ENCODE data around the gene MUC22. TPM values are rescaled to one million over a fixed set of nuclear protein-coding genes. Genes with fewer than 3 reads are reported as not detected.
A peak's percentile ranks its signal among the peaks of the same experiment; 100 is the strongest.

Gene MUC22
- total RNA-seq, 1 donor from 2014 or later = 0.05 TPM

- Histone ChIP-seq H3K4me3 (ENCODE audit: insufficient read depth, low read depth, low read length) (no peak overlapping the region), H3K79me2 (ENCODE audit: insufficient read depth, low read length) (no peaks in the 10 kb centered on the region), H3K27ac (ENCODE audit: low read depth, low read length) (no peak overlapping the region), H4K20me1 (ENCODE audit: insufficient read depth, low read length) (no peaks in the 10 kb centered on the region), H3K9ac (ENCODE audit: low read length) (no peak overlapping the region), H3K4me2 (ENCODE audit: low read length) (no peak overlapping the region), H3K36me3 (ENCODE audit: insufficient read depth, low read length) (no peaks in the 10 kb centered on the region), H3K9me3 (ENCODE audit: insufficient read depth, low read depth, low read length) (no peaks in the 10 kb centered on the region), H3K27me3 (ENCODE audit: insufficient read depth, low read length) (no peaks in the 10 kb centered on the region), H3K4me1 (ENCODE audit: insufficient read depth, low read length) (peaks cover 17% of the 10 kb centered on the region), H2AFZ (ENCODE audit: low read depth, low read length) (no peak overlapping the region)
- FAIRE-seq = no peak
- DNase-seq (ENCODE audit: low read depth) = peak; percentile 51
- TF ChIP-seq EZH2 (IDR thresholded peaks at IDR 0.05; ENCODE audit: insufficient read depth, low read length) = no peak
- TF ChIP-seq CTCF (IDR thresholded peaks at IDR 0.05; ENCODE audit: insufficient read depth, low read depth, low read length) = no peak
- H3K4me1 Mint-ChIP-seq (ENCODE audit: low read depth, unreplicated experiment) = peaks cover 10% of the 10 kb centered on the region
- no peak overlapping the region for H3K4me3 Mint-ChIP-seq (ENCODE audit: unreplicated experiment)
- no peaks in the 10 kb centered on the region for H3K9me3 Mint-ChIP-seq (ENCODE audit: unreplicated experiment)
- no peak overlapping the region for H3K27ac Mint-ChIP-seq (ENCODE audit: unreplicated experiment)
- no peaks in the 10 kb centered on the region for H3K27me3 Mint-ChIP-seq (ENCODE audit: low read depth, unreplicated experiment)
- no peaks in the 10 kb centered on the region for H3K36me3 Mint-ChIP-seq (ENCODE audit: low read depth, unreplicated experiment)
Observed at GRCh38 chr6:31075528-31075927, 65.3 kb downstream of the MUC22 start.

DNA sequence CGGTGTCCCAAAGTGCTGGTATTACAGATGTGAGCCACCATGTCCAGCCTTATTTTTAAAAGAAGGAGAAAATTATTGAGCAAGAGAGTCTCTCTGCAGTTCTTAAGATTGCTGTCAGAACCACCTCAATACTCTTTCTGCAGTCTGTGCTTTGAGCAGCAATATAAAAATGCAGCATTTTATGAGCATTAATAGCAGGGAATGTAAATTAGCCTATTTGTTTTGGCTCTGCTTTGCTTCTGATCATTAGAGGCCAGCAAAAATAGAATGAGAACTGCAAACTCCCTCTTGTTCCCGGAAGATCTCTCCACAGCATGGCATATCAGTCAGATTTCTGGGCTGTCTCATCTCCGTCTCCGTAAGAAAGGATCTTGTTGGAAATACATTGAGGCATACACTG, 66.3 kb downstream of the MUC22 start:
- no peaks in the 10 kb centered on the region for H3K36me3 Mint-ChIP-seq (ENCODE audit: low read depth, unreplicated experiment)
- peaks cover 5% of the 10 kb centered on the region for H3K4me1 Mint-ChIP-seq (ENCODE audit: low read depth, unreplicated experiment)
- no peak overlapping the region for H3K27ac Mint-ChIP-seq (ENCODE audit: unreplicated experiment)

More for the DNA sequence above, 66.3 kb downstream of the MUC22 start:
- no peaks in the 10 kb centered on the region for H3K9me3 Mint-ChIP-seq (ENCODE audit: unreplicated experiment)
- H2AFZ ChIP-seq (ENCODE audit: low read depth, low read length) = no peak overlapping the region
- TF ChIP-seq CTCF (IDR thresholded peaks at IDR 0.05; ENCODE audit: insufficient read depth, low read depth, low read length) (no peak), EZH2 (IDR thresholded peaks at IDR 0.05; ENCODE audit: insufficient read depth, low read length) (no peak)
- H3K4me3 Mint-ChIP-seq (ENCODE audit: unreplicated experiment) = no peak overlapping the region
- H3K9me3 ChIP-seq (ENCODE audit: insufficient read depth, low read depth, low read length) = no peaks in the 10 kb centered on the region
- H3K27me3 Mint-ChIP-seq (ENCODE audit: low read depth, unreplicated experiment) = no peaks in the 10 kb centered on the region
- DNase-seq (ENCODE audit: low read depth) (no peak), FAIRE-seq (no peak)
- H3K9ac ChIP-seq (ENCODE audit: low read length) = no peak overlapping the region
- H3K27me3 ChIP-seq (ENCODE audit: insufficient read depth, low read length) = no peaks in the 10 kb centered on the region
- H3K4me3 ChIP-seq (ENCODE audit: insufficient read depth, low read depth, low read length) = no peak overlapping the region
- H3K36me3 ChIP-seq (ENCODE audit: insufficient read depth, low read length) = no peaks in the 10 kb centered on the region
- H3K79me2 ChIP-seq (ENCODE audit: insufficient read depth, low read length) = no peaks in the 10 kb centered on the region
- H3K27ac ChIP-seq (ENCODE audit: low read depth, low read length) = no peak overlapping the region
- no peaks in the 10 kb centered on the region for H4K20me1 ChIP-seq (ENCODE audit: insufficient read depth, low read length)
- no peak overlapping the region for H3K4me2 ChIP-seq (ENCODE audit: low read length)
- H3K4me1 ChIP-seq (ENCODE audit: insufficient read depth, low read length) = peaks cover 13% of the 10 kb centered on the region
